Ectodermal cell (in vitro differentiated cells): Measurements from ENCODE around the gene SGMS1.

Experiments
- H3K27ac ChIP-seq: 2 replicates; pipeline ENCODE4 v1.7.0; 2013; ENCODE audit warnings: mild to moderate bottlenecking, low read depth, low read length; ENCODE audit not compliant: insufficient read depth, poor library complexity, severe bottlenecking
- H3K27me3 ChIP-seq: 2 replicates; pipeline ENCODE4 v1.7.0; 2013; ENCODE audit warnings: mild to moderate bottlenecking, low read length; ENCODE audit not compliant: insufficient read depth, control insufficient read depth, poor library complexity, severe bottlenecking
- H3K36me3 ChIP-seq: one replicate; pipeline ENCODE4 v1.7.0; 2013; ENCODE audit warnings: low read length; ENCODE audit not compliant: control insufficient read depth, insufficient read depth
- H3K4me1 ChIP-seq: one replicate; pipeline ENCODE4 v1.7.0; 2013; ENCODE audit warnings: low read length; ENCODE audit not compliant: control insufficient read depth, insufficient read depth
- H3K4me3 ChIP-seq: 2 replicates; pipeline ENCODE4 v1.7.0; 2013; ENCODE audit warnings: low read depth, low read length, control low read depth; ENCODE audit not compliant: insufficient read depth
- H3K9me3 ChIP-seq: 2 replicates; pipeline ENCODE4 v1.7.0; 2013; ENCODE audit warnings: mild to moderate bottlenecking, low read length, moderate library complexity; ENCODE audit not compliant: control insufficient read depth
- WGBS, 2 experiments: methylation state at CpG; one replicate each; pipeline ENCODE4 v1.1.7; 2013; ENCODE audit warnings: missing lambda C conversion rate in 2 of 2; 5-methylcytosine and 5-hydroxymethylcytosine counted together

SGMS1 gene

GRCh38 chr10:50316695-50317648 lies 306.8 kb downstream of the SGMS1 start:
- H3K4me3 ChIP-seq = no peak overlapping the region
- no peak overlapping the region for H3K27ac ChIP-seq
- no peaks in the 10 kb centered on the region for H3K36me3 ChIP-seq
- no peaks in the 10 kb centered on the region for H3K4me1 ChIP-seq
- H3K9me3 ChIP-seq = no peaks in the 10 kb centered on the region
- no peaks in the 10 kb centered on the region for H3K27me3 ChIP-seq
- WGBS, 2 experiments = 82 to 92% methylated on average over 5 of the region's 5 CpGs

DNA sequence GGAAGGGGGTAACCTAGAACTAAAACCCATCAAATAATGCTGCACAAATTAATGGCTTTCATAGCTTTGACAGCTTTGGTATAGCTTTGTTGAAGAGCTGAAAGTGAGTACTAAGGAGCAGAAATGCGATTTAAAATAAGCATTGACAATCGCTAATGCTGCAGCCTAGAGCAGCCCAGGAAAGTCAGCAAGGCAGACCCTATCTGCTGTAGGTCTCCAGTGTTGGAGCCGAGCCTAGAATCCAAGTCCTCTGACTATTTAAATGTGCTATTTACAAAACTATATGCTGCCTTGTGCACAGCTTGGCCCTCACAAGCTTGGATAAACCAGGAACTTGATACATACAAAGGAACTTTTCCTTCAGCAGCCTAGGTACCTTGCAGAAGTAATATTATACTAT lies 307.6 kb downstream of the SGMS1 start:
- no peaks in the 10 kb centered on the region for H3K4me1 ChIP-seq
- WGBS, 2 experiments = 88 to 89% methylated on average over 3 of the region's 3 CpGs
- no peak overlapping the region for H3K4me3 ChIP-seq
- H3K36me3 ChIP-seq = no peaks in the 10 kb centered on the region
- no peaks in the 10 kb centered on the region for H3K9me3 ChIP-seq
- H3K27me3 ChIP-seq = no peaks in the 10 kb centered on the region
- no peak overlapping the region for H3K27ac ChIP-seq

GRCh38 chr10:50315424-50315823 lies 308.3 kb downstream of the SGMS1 start:
- H3K36me3 ChIP-seq = no peaks in the 10 kb centered on the region
- H3K9me3 ChIP-seq = no peaks in the 10 kb centered on the region
- H3K4me3 ChIP-seq = no peak overlapping the region
- H3K4me1 ChIP-seq = no peaks in the 10 kb centered on the region
- H3K27ac ChIP-seq = no peak overlapping the region
- H3K27me3 ChIP-seq = no peaks in the 10 kb centered on the region

- Histone ChIP-seq H3K36me3 (no peaks in the 10 kb centered on the region), H3K4me1 (no peaks in the 10 kb centered on the region), H3K4me3 (no peak overlapping the region), H3K27me3 (no peaks in the 10 kb centered on the region), H3K27ac (no peak overlapping the region), H3K9me3 (no peaks in the 10 kb centered on the region)
- 87 to 91% methylated on average over 10 of the region's 10 CpGs for WGBS, 2 experiments
Measured at GRCh38 chr10:50314169-50315071, 309.3 kb downstream of the SGMS1 start.

- Histone ChIP-seq H3K9me3 (no peaks in the 10 kb centered on the region), H3K27ac (no peak overlapping the region), H3K36me3 (no peaks in the 10 kb centered on the region), H3K27me3 (no peaks in the 10 kb centered on the region), H3K4me3 (no peak overlapping the region), H3K4me1 (no peaks in the 10 kb centered on the region)
- WGBS, 2 experiments = 92 to 96% methylated on average over 7 to 10 of the region's 10 CpGs
Measured at GRCh38 chr10:50312464-50313437, 311.0 kb downstream of the SGMS1 start.

- 90 to 91% methylated on average over 3 of the region's 4 CpGs for WGBS, 2 experiments
- Histone ChIP-seq H3K4me3 (no peak overlapping the region), H3K27ac (no peak overlapping the region), H3K27me3 (no peaks in the 10 kb centered on the region), H3K9me3 (no peaks in the 10 kb centered on the region), H3K4me1 (no peaks in the 10 kb centered on the region), H3K36me3 (peaks cover 4% of the 10 kb centered on the region)
Measured at GRCh38 chr10:50310560-50311174, 313.1 kb downstream of the SGMS1 start.

GRCh38 chr10:50309342-50309741 lies 314.4 kb downstream of the SGMS1 start:
- H3K27me3 ChIP-seq = no peaks in the 10 kb centered on the region
- H3K36me3 ChIP-seq = peaks cover 4% of the 10 kb centered on the region
- no peak overlapping the region for H3K4me3 ChIP-seq
- no peaks in the 10 kb centered on the region for H3K9me3 ChIP-seq
- H3K27ac ChIP-seq = no peak overlapping the region
- WGBS, 2 experiments = 88 to 96% methylated on average over 4 of the region's 4 CpGs
- H3K4me1 ChIP-seq = no peaks in the 10 kb centered on the region

DNA sequence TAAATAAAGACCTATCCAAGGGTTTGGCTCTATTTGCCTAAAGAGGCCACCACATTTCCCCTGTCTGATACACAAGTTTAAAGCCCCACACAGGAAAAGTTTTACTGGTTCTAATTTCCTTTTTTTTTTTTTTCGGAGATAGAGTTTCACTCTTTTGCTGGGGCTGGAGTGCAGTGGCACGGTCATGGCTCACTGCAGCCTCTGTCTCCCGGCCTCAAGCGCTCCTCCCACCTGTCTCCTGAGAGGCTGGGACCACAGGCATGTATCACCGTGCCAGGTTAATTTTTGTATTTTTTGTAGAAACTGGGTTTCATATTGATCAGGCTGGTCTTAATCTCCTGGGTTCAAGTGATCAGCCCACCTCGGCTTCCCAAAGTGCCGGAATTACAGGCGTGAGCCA lies 319.1 kb downstream of the SGMS1 start:
- WGBS, 2 experiments = 92 to 94% methylated on average over 8 of the region's 8 CpGs
- no peaks in the 10 kb centered on the region for H3K9me3 ChIP-seq
- H3K27ac ChIP-seq = no peak overlapping the region
- H3K4me3 ChIP-seq = no peak overlapping the region
- H3K27me3 ChIP-seq = no peaks in the 10 kb centered on the region
- no peaks in the 10 kb centered on the region for H3K4me1 ChIP-seq
- H3K36me3 ChIP-seq = peaks cover 4% of the 10 kb centered on the region

DNA sequence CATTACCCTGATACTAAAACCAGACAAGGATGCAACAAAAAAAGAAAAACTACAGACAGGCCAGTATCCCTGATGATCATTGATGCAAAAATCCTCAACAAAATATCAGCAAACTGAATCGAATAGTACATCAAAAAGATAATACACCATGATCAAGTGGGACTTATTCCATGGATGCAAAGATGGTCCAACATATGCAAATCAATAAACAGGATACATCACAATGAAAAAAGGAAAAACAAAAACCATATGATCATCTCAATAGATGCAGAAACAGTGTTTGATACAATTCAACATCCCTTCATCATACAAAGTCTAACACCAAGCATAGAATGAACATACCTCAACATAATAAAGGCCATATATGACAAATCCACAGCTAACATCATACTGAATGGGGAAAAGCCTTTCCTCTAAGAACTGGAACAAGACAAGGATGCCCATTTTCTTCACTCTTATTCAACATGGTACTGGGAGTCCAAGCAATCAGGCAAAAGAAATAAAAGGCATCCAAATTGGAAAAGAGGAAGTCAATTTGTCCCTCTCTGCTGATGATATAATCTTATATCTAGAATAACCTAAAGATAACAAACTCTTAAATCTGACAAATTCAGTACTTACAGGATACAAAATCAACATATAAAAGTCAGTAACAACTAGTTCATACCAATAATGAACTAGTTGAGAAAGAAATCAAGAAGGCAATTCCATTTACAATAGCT lies 323.6 kb downstream of the SGMS1 start:
- Histone ChIP-seq H3K4me1 (no peaks in the 10 kb centered on the region), H3K9me3 (no peaks in the 10 kb centered on the region), H3K36me3 (no peaks in the 10 kb centered on the region), H3K27me3 (no peaks in the 10 kb centered on the region), H3K27ac (no peak overlapping the region), H3K4me3 (no peak overlapping the region)
- 88 to 90% methylated on average over 1 of the region's 1 CpG for WGBS, 2 experiments
